ENCODE results near the gene HS6ST2. TPM values are rescaled to one million over a fixed set of nuclear protein-coding genes. Genes with fewer than 3 reads are reported as not detected.
A peak's percentile ranks its signal among the peaks of the same experiment; 100 is the strongest.

HS6ST2 gene
- total and polyA plus RNA-seq, 11 donors: 0.05 to 0.54 (median 0.17) TPM; not detected in 3

GRCh38 chrX:132615391-132616131 is 342.9 kb downstream of the HS6ST2 start:
- peaks cover 0 to 32% (median 0%) of the 10 kb centered on the region in 9 donors for H3K27me3 ChIP-seq
- no peak overlapping the region for H3K27ac ChIP-seq
- intact Hi-C loops (cut with DNase I): loop anchor here (2.0 to 10.0 kb wide), 8 partner anchors 321 to 771 kb away; no protein-coding TSS in a partner anchor
- no peak overlapping the region for H3K4me3 ChIP-seq
- 16 to 27% (median 20%) methylated on average over 4 of the region's 4 CpGs for WGBS, 4 donors
- no peaks in the 10 kb centered on the region for H3K36me3 ChIP-seq
- H3K9me3 ChIP-seq: no peaks in the 10 kb centered on the region
- ATAC-seq: no peak
- TF ChIP-seq POLR2A (IDR thresholded peaks at IDR 0.05) (no peak), CTCF (IDR thresholded peaks at IDR 0.05) (peak; percentile 5 to 48 (median 34))
- no peaks in the 10 kb centered on the region for H3K4me1 ChIP-seq
- peak in 3 of 5 donors; percentile 8 to 40 (median 19) for DNase-seq

GRCh38 chrX:132614297-132614696 is 344.1 kb downstream of the HS6ST2 start:
- Histone ChIP-seq H3K27ac (no peak overlapping the region), H3K4me1 (no peaks in the 10 kb centered on the region), H3K4me3 (no peak overlapping the region), H3K9me3 (no peaks in the 10 kb centered on the region), H3K36me3 (no peaks in the 10 kb centered on the region), H3K27me3 (peaks cover 0 to 25% (median 0%) of the 10 kb centered on the region in 9 donors)
- DNase-seq: no peak
- WGBS, 4 donors: 69 to 93% (median 82%) methylated on average over 6 of the region's 6 CpGs
- intact Hi-C loops (cut with DNase I): loop anchor here (2.0 to 10.0 kb wide), 9 partner anchors 319 to 772 kb away; no protein-coding TSS in a partner anchor
- no peak for ATAC-seq
- TF ChIP-seq CTCF (IDR thresholded peaks at IDR 0.05): no peak
- TF ChIP-seq POLR2A (IDR thresholded peaks at IDR 0.05): no peak

GRCh38 chrX:132613801-132614200 is 344.6 kb downstream of the HS6ST2 start:
- intact Hi-C loops (cut with DNase I): loop anchor here (2.0 to 10.0 kb wide), 9 partner anchors 319 to 772 kb away; no protein-coding TSS in a partner anchor
- WGBS, 4 donors: 81 to 92% (median 87%) methylated on average over 5 of the region's 5 CpGs
- peaks cover 0 to 20% (median 0%) of the 10 kb centered on the region in 9 donors for H3K27me3 ChIP-seq
- H3K4me3 ChIP-seq: no peak overlapping the region
- no peaks in the 10 kb centered on the region for H3K36me3 ChIP-seq
- no peak overlapping the region for H3K27ac ChIP-seq
- ATAC-seq: no peak
- no peak for DNase-seq
- H3K4me1 ChIP-seq: no peaks in the 10 kb centered on the region
- no peak for TF ChIP-seq POLR2A (IDR thresholded peaks at IDR 0.05)
- no peak for TF ChIP-seq CTCF (IDR thresholded peaks at IDR 0.05)
- no peaks in the 10 kb centered on the region for H3K9me3 ChIP-seq

- no peak for TF ChIP-seq POLR2A (IDR thresholded peaks at IDR 0.05)
- TF ChIP-seq CTCF (IDR thresholded peaks at IDR 0.05): peak in 11 of 12 donors; percentile 29 to 58 (median 45)
- Histone ChIP-seq H3K4me3 (no peak overlapping the region), H3K27me3 (peaks cover 0 to 13% (median 0%) of the 10 kb centered on the region in 9 donors), H3K36me3 (no peaks in the 10 kb centered on the region), H3K27ac (no peak overlapping the region), H3K9me3 (no peaks in the 10 kb centered on the region), H3K4me1 (no peaks in the 10 kb centered on the region)
- intact Hi-C loops (cut with DNase I): loop anchor here (5.0 to 10.0 kb wide), 8 partner anchors 318 to 771 kb away; no protein-coding TSS in a partner anchor
- WGBS, 4 donors: 50 to 54% (median 52%) methylated on average over 10 of the region's 10 CpGs
- DNase-seq: peak; percentile 12 to 56 (median 30)
- ATAC-seq: peak in 2 of 4 donors; percentile 44 to 63
Observed at GRCh38 chrX:132612821-132613564, 345.4 kb downstream of the HS6ST2 start.
